Osteoblast (primary cell): ENCODE results near the gene CHCHD3. TPM values are rescaled to one million over a fixed set of nuclear protein-coding genes. Genes with fewer than 3 reads are reported as not detected.
"Not testable (repeated sequence)": the region's sequence is repeated elsewhere in the genome, so short reads cannot be mapped to it uniquely, and the experiment has no call there.

Experiments used
- DNase-seq: peaks from one replicate; pipeline ENCODE4 v3.0.0; 2011; ENCODE audit warnings: low spot score, mixed read lengths; ENCODE audit not compliant: insufficient read length; ENCODE audit errors: missing footprints
- H2AFZ ChIP-seq: 2 replicates; pipeline ENCODE4 v1.6.0; 2011; ENCODE audit warnings: mild to moderate bottlenecking, low read length
- H3K27ac ChIP-seq: 2 replicates; pipeline ENCODE4 v1.5.1; 2011; ENCODE audit warnings: mild to moderate bottlenecking, low read depth, low read length, moderate library complexity
- H3K27me3 ChIP-seq: 2 replicates; pipeline ENCODE4 v1.6.0; 2012; ENCODE audit warnings: mild to moderate bottlenecking, control low read depth, inconsistent platforms, low read length, moderate library complexity; ENCODE audit not compliant: insufficient read depth
- H3K36me3 ChIP-seq: 2 replicates; pipeline ENCODE4 v1.5.1; 2011; ENCODE audit warnings: mild to moderate bottlenecking, low read length, control low read depth, moderate library complexity; ENCODE audit not compliant: insufficient read depth
- H3K4me1 ChIP-seq: 2 replicates; pipeline ENCODE4 v1.5.1; 2011; ENCODE audit warnings: mild to moderate bottlenecking, low read length, control low read depth, moderate library complexity; ENCODE audit not compliant: insufficient read depth
- H3K4me2 ChIP-seq: 2 replicates; pipeline ENCODE4 v1.6.0; 2011; ENCODE audit warnings: mild to moderate bottlenecking, low read length; ENCODE audit not compliant: insufficient read depth
- H3K4me3 ChIP-seq: fragments of 200-600 bp; sonication (generic); 3 replicates; pipeline ENCODE4 v1.5.1; 2012; ENCODE audit warnings: mild to moderate bottlenecking, low read length, inconsistent platforms; ENCODE audit not compliant: insufficient read depth
- H3K79me2 ChIP-seq: 2 replicates; pipeline ENCODE4 v1.6.0; 2012; ENCODE audit warnings: mild to moderate bottlenecking, low read length, control low read depth, inconsistent platforms; ENCODE audit not compliant: insufficient read depth
- H3K9me3 ChIP-seq: 2 replicates; pipeline ENCODE4 v1.5.1; 2011; ENCODE audit warnings: low read depth, low read length, control low read depth
- H4K20me1 ChIP-seq: 2 replicates; pipeline ENCODE4 v1.6.0; 2012; ENCODE audit warnings: mild to moderate bottlenecking, low read length, control low read depth; ENCODE audit not compliant: insufficient read depth
- total RNA-seq: library from RNA; depleted of rRNA; stranded (reverse); fragments of >200 nt; gene quantifications from 2 replicates; pipeline ENCODE4 v1.2.3, GENCODE V29; 2012
- TF ChIP-seq, protein P1 (sequence below): IDR thresholded peaks from 2 replicates; pipeline ENCODE4 v1.5.1; 2011; ENCODE audit warnings: mild to moderate bottlenecking, low read depth, low read length, moderate library complexity; ENCODE audit errors: extremely low read depth

Gene CHCHD3
- total RNA-seq, 1 donor, result 89.8 TPM

DNA sequence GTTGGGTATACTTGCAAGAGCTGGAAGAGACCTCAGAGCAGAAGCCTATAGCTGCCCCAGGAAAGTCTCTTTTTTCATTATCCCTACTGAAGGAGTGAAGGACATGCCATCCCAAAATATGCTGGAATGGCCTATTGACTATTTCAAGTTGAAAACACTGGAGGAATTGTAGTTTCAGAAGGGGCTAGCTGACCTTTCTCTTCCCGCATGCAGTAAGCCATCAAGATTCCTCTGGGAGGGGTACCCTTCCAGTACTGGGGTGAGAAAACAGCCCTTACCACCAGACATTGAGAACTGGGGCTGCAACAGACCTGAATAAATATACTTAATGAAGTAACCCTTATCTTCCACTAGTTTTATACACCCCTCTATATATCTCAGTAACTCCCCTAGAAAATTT lies 41.7 kb downstream of the CHCHD3 start:
- no peaks in the 10 kb centered on the region for H3K9me3 ChIP-seq
- H3K4me1 ChIP-seq, result no peaks in the 10 kb centered on the region
- peaks cover 8% of the 10 kb centered on the region for H4K20me1 ChIP-seq
- no peak overlapping the region for H3K4me2 ChIP-seq
- peaks cover 53% of the 10 kb centered on the region for H3K79me2 ChIP-seq
- H3K27ac ChIP-seq, result no peak overlapping the region
- no peaks in the 10 kb centered on the region for H3K36me3 ChIP-seq
- TF ChIP-seq, protein P1, sequence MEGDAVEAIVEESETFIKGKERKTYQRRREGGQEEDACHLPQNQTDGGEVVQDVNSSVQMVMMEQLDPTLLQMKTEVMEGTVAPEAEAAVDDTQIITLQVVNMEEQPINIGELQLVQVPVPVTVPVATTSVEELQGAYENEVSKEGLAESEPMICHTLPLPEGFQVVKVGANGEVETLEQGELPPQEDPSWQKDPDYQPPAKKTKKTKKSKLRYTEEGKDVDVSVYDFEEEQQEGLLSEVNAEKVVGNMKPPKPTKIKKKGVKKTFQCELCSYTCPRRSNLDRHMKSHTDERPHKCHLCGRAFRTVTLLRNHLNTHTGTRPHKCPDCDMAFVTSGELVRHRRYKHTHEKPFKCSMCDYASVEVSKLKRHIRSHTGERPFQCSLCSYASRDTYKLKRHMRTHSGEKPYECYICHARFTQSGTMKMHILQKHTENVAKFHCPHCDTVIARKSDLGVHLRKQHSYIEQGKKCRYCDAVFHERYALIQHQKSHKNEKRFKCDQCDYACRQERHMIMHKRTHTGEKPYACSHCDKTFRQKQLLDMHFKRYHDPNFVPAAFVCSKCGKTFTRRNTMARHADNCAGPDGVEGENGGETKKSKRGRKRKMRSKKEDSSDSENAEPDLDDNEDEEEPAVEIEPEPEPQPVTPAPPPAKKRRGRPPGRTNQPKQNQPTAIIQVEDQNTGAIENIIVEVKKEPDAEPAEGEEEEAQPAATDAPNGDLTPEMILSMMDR, result no peak
- no peak overlapping the region for H2AFZ ChIP-seq
- DNase-seq, result no peak
- H3K4me3 ChIP-seq, result no peak overlapping the region
- H3K27me3 ChIP-seq, result no peaks in the 10 kb centered on the region

DNA sequence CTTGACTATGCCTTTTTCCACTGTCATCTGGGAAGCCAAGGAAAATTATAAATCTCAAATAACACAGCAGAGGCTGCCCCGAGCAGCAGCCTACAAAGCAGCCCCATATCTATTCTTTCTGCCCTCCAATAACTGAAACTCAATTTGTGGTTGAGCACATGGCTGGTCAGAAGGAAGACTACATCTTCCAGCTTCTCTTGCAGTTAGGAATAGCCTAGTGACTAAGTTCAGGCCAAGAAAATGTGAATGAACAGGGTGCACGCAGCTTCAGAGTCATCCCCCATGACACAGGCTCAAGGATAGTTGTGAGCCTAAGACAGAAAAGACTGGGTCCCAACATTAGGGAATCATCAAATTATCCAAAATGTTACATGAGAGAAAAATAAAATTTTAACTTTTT lies 42.3 kb downstream of the CHCHD3 start:
- Histone ChIP-seq H3K4me3 (no peak overlapping the region), H3K36me3 (no peaks in the 10 kb centered on the region), H3K27me3 (no peaks in the 10 kb centered on the region), H3K4me1 (no peaks in the 10 kb centered on the region), H3K4me2 (no peak overlapping the region), H3K27ac (no peak overlapping the region), H3K79me2 (peaks cover 48% of the 10 kb centered on the region), H3K9me3 (no peaks in the 10 kb centered on the region), H2AFZ (no peak overlapping the region), H4K20me1 (peaks cover 4% of the 10 kb centered on the region)
- DNase-seq, result no peak
- TF ChIP-seq, protein P1, result no peak

DNA sequence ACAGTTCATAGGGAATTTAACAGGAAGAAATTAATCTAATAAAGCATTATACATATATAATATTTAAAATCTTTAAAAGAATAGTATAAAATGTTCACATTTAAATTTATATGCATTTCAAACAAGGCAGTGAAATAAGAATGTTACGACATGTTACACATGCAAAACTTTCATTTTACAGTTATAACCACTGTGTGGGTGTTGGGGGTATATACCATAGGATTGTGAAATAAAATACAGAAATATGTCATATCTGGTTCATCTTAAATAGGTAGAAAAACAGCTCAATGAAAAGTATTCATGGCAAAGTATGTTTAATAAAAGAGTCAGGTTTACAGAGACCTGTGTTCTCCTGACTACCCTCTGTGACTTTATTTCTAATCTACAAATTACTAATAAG lies 45.6 kb downstream of the CHCHD3 start:
- TF ChIP-seq, protein P1, result no peak

DNA sequence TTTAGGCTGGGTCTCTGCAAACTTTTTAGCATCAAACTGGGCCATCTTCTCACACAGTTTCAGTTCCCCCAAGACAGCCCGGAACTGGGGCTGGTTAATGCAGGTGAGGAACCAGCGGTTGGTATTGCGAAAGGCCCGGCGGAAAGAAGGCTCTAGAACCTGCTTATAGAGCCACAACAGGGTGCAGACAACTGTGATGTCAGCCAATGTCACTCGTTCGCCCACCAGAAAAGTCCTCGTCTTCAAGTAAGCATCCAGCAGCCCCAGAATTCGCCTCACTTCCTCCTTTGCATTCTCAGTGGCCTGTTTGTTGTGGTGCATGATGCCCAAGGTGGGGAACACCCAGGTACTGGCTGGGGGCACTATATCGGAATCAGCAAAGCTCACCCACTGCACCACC lies 46.6 kb downstream of the CHCHD3 start:
- not testable (repeated sequence) for H3K27ac ChIP-seq, H3K36me3 ChIP-seq, H4K20me1 ChIP-seq, H3K4me3 ChIP-seq, H3K27me3 ChIP-seq, DNase-seq, H3K9me3 ChIP-seq, H3K4me1 ChIP-seq, H3K4me2 ChIP-seq, H2AFZ ChIP-seq
- H3K79me2 ChIP-seq, result peaks cover 37% of the 10 kb centered on the region

More for the DNA sequence above, 45.6 kb downstream of the CHCHD3 start:
- peak; percentile 10 for DNase-seq
- Histone ChIP-seq H3K4me3 (no peak overlapping the region), H3K27ac (no peak overlapping the region), H2AFZ (no peak overlapping the region), H3K4me1 (no peaks in the 10 kb centered on the region), H3K9me3 (no peaks in the 10 kb centered on the region), H3K79me2 (peaks cover 40% of the 10 kb centered on the region), H3K27me3 (no peaks in the 10 kb centered on the region), H4K20me1 (peaks cover 7% of the 10 kb centered on the region), H3K36me3 (no peaks in the 10 kb centered on the region), H3K4me2 (no peak overlapping the region)
